HuH-7.5 (cell line): ENCODE results near the gene KDM8.
A peak's percentile ranks its signal among the peaks of the same experiment; 100 is the strongest.

ENCODE experiments used
- DNase-seq: peaks from one replicate; pipeline ENCODE4 v3.0.0; 2011; ENCODE audit warnings: low spot score

The KDM8 gene

DNA sequence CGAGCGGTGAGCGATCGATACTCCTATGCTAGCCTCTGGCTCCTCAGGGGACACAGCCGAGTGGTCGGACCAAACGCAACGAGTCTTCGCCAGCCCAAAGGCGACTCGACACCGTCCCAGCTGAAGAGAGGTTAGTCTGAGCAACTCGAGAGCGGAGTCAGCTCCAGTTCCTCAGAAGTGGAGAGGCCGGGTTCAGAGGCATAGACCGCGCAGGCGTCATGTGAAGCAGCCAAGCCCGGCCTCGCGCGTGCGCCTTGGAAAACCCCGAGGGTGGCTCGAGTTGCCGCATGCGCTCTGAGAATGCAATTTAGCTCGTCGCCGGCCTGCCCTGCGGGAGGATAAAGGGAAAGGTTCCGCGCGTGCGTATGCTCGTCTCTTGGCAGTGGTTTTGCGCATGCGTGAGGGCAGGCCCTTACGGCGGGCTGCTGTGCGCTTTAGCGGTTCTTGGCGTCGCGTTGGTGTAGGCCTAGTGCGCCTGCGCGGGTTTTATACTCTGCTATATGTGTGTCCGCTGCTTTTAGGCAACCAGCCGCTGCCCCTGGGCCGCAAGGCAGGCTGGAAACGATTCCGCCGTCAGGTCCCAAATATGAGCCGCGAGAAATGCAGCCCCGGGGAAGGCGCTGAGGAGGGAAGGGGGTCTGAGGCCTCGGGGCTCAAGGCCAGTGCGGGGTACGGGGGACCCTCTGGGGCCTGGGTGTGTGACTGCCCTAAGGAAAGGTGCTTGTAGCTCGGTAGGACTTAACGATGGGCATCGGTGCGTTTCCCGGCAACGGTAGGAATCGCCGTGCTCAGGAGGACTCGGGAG, at the start of gene KDM8:
KDM8 (plus strand) TSS at position 20 of the 805 bp plus-strand sequence. CDS start 6,598 bp downstream, outside the sequence.
- peak; percentile 90 for DNase-seq

DNA sequence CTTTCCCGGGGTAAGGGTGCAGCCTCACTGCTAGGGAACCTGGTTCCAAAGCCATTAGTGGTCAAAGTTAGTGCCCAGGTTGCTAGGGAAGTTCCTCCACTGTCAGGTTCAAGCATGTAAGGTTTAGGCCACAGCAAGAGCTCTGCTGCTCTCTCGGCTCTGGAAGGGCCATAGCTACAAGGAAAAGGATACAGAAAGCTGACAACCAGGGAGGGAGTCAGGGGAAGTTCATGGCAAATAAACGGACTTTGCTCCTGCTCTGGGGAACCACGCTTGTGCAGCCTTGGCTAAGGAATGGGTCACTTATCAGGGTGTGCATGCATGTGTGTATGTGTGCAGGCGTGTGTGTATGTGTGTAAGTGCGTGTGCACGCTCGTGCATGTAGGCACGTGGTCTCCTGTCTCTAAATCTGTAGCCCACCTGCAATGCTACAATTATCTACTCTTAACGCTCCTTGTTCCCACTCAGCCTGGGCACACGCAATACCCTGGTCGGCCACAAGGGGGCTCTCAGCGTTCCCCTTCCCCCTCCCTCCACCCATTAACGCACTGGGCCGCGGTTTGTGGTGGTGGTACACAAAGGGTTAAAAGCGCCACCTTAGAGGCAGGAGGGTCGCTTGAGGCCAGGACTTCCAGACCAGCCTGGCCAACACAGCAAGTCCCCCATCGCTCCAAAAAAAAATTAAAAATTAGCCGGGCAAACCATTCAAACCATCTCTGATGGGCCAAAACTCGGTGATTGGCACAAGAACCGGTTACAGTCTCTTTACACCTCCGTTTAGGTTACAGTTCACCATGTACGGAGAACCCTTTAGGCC, 48.4 kb upstream of the KDM8 start:
- peak; percentile 47 for DNase-seq

DNA sequence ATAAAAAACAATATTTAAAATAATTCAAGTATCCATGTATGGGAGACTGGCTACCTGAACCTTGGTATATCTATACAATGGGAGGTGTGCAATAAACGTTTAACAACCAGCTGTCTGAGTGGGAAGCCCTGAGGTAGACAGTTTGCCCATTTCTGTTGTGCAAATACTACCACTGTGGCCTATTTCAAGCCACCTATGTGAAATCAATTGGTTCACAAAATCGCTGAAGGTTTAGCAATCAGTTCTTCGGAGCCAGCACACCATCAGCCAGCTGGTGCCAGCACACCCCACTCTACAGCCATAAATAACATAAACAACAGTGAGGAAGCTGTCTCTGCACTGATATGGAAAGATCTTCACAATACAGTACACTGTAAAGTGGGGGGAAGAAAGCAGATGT, 46.7 kb upstream of the KDM8 start:
- no peak for DNase-seq

DNA sequence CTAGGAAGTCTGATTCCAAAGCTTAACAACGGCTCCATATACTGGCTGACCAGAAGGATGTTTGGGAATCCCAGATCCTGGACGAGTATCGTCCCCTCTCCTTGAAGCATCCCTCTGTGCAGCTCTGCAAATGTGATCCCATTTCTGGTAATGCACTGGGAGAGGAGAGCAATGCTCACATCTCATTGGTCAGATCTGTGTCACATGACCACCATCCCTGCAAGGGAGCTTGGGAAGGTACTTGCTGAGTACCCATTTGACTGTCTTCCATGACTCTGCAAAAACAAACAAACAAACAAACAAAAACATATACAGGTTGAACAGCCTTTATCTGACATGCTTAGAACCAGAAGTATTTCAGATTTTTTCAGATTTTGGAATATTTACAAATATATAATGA, 41.9 kb upstream of the KDM8 start:
- DNase-seq: no peak

DNA sequence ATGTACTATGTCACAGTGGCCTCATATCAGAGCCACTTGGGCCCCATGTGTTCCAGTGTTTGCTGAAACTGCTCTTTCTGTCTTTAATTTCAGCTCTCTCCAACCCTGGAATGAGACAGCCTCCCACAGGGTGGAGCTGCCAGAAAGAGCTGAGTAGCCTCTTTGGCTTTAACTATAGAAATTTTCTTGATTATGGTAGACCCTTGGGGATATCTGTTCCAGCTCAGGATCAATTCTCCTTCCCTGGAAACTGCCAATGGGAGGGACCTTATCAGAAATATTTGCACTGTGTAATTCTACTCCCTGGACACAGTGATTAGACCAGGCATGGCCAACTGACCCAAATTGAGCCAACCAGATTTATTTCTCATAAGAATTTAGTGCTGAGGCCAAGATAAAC, 39.0 kb upstream of the KDM8 start:
- no peak for DNase-seq

DNA sequence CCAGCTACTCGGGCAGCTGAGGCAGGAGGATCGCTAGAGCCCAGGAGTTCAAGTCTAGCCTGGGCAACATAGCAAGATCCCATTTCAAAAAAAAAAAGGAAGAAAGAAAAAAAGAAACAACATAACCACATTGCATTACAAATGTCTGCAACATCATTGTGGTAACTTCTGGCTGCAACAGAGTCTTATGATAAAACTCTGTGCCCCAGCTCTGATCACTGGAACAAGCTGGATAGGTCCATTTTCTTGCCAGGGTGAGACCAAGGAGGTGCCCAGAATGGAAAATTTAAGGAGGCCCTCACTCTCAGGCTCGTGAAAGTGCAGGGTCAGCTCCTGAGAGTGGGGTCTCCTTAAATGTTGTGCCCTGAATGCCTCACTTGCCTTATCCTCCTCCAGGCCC, 37.8 kb upstream of the KDM8 start:
- DNase-seq: no peak

DNA sequence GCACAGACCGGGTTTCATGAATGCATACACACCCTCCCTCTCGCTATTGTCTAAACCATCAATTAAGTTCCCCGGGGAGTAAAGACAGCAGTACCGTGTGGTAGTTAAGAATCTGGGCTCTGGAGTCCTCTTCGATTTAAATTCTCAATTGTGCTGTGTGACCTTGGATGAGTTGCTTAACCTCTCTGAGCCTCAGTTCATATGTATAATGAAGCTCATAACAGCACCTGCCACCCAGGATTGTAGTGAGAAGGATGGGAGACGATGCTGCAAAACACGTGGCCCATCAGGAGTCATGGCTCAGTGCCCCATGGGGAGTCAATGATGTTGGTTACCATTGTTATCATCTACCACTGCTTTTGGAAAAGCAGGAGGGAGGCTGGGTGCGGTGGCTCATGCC, 34.5 kb upstream of the KDM8 start:
- DNase-seq: no peak

DNA sequence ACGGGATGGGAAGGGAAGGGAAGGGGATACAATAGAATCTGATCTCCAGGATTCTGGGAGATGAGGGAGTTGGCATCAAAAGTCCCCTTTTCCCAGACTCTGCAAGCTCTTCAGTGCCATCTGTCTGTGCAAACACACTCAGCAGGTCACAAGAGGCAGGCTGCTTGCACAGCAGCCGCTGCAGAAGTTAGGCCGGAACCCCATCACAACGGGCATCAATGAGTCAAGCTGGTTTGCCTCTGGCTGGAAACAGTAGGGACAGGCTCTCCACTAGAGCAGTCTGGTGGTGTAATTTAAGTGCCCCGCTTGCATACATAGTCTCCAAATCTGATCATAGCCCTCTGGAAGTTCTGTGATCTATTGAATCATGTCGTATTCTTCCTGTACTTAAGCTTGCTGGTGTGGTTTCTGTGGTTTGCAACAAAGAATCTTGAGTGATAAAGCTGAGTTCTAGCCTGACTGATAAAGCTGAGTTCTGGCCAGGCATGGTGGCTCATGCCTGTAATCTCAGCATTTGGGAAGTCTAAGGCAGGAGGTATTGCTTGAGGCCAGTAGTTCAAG, 33.7 kb upstream of the KDM8 start:
- DNase-seq: no peak

DNA sequence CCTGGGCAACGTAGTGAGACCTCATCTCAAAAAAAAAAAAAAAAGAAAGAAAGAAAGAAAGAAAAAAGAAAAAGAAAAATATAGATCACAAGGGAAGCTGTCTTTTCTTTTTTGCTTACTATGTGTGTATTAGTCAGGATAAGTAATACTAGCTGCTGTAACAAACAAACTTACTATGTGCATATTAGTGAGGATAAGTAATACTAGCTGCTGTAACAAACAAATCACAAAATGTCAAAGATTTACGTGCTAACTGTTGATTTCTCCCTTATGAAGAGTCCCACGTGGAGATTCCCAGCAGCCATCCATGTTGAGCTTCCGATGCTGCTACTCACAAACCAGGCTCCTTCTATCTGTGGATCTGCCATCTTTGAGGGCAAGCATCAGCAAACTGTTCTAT, 31.7 kb upstream of the KDM8 start:
- DNase-seq: no peak

DNA sequence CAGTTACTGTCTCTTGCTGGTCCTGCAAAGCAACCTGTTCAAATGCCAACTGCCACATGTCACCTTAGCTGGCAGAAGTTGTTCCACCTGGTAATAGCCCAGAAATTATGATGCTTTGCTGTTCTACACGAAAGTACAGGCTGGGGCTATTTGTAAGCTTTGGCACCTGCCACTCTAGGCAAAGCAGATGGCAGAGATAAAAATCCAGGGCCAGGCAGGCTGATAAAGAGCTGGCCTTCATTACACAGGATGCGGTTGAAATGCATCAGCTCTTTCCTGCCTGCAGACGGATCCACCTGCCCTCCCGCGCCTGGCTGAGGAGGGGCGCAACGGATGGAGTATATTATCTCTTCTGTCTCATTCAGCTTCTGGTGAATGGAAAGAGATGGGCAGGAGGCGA, 29.3 kb upstream of the KDM8 start:
- DNase-seq: no peak

DNA sequence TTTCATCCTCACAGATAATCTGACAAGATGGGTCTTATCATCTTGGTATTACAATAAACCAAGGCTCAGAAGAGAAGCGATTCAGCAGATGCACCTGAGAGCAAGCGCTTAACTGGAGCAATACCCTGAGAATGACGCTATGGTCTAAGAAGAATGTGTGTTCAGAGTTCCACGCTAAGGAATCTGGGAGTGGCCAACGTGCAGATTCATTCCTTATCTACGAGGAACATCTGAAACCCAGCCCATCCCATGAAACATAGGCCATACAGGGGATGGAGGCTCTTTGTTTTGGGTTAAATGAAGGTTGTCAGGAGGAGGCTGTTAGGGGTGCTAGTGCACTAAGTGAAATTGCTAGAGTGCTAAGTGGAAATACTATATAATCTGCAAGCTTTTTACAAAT, 28.5 kb upstream of the KDM8 start:
- DNase-seq: no peak

DNA sequence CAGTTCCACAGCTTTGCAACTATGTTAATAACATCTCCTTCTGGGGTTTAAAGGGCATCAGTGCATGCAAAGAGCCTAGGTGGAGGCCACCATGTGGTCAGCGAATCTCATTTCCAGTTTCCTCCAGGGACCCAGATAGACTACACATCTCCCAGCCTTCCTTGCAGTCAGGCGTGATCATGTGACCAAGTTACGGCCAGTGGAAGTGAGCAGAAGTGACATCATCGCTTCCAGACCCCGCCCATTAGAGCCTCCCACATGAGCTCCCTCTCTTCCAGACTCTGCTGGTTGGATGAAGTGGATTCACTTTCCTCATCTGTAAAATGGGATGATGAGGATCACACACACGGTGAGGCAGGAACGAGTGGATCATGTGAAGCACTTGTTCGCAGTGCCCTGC, 27.4 kb upstream of the KDM8 start:
- no peak for DNase-seq

DNA sequence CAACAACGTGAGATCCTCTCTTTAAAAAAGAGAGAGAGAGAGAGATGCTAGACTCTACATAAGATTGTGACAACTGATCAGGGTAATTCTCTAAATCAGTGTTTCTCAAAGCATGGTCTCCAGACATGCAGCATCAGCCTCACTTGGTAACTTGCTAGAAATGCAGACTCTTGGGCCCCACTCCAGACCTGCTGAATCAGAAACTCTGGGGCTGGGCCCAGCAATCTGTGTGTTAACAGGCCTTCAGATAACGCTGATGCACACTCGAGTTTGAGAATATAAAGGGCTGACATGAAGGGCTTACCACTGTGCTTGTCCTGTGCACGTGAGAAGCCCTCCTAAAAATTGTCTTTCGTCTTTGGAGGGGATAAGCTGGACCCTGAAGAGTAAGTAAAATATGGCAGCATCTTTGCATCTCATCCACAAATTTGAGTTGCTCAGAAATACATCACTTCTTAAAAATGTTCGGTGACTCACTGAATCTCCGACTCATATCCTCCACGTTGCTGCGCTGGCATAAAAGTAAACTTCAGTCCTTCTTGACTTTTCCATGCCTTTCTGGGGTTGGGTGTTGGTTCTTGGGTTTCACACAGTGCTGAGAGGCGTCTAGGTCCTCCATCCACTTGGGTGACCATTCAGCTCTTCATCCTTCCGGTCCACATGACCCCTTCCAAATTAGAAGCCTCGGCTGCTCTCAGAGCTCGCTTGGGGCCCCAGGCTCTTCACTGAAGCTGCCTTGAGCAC, 26.1 kb upstream of the KDM8 start:
- DNase-seq: no peak

DNA sequence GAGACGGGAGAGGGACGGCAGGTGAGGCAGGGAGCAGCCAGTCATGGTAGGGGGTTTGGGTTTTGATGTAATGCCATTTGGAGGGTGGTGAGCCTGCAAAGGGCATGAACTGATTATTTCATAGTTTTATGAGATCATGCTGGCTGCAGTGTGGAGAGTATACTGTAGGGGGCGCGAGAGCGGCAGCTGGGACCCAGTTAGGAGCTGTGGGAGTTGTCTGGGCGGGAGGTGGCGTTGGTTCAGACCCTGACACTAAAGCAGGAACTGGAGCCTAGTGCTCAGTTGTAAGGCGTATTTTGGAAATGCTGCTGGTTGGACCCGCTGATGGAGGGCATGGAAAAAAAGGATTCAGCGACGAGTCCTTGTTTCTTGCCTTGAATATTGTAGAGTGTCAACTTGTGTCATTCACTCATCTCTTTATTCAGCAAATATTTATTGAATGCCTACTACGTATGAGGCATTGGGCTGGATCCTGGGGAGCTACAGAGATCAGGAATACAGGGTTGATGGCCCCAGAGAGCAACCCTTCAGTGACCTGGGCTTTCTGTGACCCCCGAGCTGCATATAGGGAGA, 23.7 kb upstream of the KDM8 start:
- peak; percentile 56 for DNase-seq

DNA sequence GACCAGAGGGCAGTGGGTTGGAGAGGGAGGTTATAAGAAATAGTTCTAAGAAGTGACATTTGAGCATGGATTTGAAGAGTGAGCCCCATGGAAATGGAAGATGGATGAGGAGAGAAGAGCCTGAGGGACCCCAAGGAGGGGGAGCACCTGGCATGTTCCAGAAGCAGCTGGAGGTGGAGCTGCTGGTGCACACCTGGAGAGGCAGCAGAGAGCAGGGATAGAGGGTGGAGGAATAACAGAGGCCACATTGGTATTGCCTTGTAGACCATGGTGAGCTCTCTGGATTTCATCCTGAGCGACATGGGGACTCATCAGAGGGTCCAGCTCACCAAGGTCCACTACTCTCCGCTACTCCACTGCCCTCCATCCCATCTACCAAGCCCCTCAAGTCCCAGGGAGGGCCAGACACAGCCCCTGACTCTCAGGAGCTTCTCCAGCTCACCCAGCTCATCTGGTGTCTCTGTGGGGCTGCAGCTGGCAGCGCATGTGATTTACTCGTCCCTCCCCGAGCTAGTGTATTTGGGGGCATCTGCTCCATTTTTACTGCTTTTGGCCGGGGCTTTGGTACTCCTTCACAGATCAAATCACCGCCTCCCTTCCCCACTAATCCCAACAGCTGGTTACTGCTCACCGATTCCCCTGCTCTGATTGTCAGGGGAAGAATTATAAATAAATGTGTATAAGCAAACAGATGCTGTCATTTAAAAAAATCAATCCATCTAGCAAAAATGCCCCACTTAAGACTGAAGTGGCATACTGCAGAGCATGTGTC, 22.1 kb upstream of the KDM8 start:
- DNase-seq: no peak

DNA sequence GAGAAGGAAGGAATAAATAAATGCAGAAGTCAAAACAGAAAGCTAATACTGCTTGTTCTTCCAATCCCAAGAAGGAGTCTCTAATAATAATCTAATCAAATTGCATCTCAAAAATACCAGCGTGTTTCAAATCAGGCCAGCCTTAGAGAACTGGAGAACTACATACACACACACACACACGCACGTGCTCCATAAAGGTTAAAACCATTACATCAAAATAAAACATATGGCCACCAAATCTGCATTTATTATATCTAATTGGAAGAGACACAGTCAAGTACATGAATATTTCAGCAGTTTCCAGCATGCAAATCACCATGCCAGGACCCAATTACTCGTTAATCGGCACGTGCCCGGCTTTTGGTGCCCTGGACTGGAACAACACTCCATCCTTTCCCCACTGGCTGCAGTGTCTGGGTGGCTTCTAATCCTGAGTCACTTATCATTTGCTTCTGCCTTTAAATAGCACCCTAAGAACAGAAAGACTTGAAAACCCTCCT, 20.4 kb upstream of the KDM8 start:
- DNase-seq: no peak

DNA sequence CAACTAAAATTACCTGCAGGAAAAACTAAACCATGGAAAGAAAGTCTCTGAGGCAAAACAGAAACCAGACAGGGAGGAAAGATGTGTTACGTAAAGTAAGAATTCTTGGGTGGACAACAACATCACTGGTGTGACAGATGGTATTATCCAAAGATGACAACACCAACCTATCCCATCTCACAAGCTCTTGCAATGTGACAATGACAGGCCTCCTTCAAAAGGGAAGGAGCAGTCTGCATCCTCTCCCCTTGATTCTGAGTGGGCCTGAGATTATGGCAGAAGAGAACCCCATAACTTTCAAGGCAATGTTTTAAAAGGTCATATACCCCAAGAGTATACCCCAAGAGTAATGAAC, 17.6 kb upstream of the KDM8 start:
- DNase-seq: no peak

DNA sequence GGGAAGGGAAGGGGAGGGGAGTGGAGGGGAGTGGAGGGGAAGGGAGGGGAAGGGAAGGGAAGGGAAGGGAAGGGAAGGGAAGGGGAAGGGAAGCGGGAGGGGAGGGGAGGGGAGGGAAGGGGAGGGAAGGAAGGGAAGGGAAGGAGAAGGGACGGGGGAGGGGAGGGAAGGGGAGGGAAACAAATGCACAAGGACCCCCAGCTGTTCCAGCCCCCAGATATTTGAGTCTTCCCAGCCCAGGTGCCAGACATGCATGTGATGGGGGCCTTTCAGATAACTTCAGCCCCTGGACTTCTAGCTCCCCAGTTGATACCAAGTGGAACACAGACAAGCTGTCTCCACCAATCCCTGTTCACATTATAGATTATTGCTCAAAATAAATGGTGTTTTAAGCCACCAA, 14.7 kb upstream of the KDM8 start:
- DNase-seq: no peak

DNA sequence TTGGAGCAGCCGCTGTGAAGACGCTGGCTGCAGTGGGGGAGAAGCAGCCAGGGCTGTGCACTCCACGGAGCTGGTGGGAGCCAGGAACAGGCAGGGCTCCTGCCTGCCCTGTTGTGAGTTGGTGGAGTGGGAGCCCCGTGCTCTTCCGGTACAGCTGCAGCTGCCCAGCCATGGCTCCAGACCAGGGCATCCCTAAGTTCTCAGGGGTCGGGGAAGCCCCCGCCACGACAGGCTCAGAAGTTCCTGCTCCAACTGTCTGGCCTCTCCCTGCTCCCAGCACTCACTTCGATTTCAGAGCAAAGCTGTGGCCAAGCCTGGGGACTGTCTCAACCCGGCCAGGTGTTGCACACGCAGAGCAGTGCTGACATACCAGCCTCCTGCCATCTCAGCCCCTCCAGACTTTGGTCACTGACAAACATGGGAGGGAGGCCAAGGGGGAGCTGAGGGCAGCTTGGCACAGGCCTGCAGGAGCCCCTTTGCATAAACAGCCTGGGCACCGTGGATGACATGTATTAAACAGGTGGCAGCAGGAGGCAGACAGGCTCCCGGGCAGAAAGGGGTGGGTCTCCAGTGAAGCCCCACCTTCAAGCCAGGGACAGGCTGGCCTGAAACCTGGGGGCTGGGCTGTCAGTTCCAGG, 13.9 kb upstream of the KDM8 start:
- no peak for DNase-seq

DNA sequence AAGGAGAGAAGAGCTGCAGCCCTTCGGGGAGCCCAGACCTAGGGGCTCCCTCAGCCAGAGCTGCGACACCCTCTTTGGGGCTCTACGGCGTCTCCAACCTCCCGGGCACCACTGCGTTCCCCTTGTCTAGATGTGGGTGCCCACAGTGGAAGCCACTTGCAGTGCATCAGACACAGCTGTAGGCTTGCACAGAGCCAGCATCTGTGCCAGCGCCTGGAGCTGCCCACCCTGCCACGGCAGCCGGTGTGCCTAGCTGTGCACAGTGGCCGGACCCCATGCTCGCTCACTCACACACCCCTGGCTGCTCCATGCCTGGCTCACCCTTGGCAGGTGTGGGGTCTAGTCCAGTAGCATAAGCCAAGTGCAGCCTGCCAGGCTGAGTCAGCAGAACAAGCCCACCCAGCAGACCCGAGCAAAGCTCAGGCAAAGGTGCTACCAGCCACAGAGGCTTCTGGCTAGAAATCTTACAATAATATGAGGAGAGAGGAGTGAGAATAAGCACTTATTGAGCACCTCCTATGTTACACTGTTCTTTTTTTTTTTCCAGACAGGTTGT, 12.9 kb upstream of the KDM8 start:
- no peak for DNase-seq
